ENCODE results near the gene CPT2.

DNA sequence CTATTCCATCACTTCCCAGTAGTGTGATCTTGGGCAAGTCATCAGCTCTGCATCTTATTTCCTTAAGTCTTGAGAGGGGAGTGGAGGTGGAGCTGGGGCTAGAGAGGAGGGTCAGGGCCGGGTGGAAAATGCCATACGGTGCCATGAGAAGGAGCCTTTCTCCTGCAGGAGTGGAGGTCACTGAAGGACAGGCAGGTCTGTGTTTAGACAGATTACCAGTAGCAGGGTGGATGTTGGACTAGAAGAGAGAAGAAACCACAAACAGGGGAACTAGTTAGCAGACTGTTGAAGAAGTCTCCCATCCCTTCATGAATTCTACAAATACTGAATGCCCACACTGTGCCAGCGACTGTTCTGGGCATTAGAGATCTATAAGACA, 13.9 kb upstream of the CPT2 start:
- TF ChIP-seq POLR2A (IDR thresholded peaks at IDR 0.05; ENCODE audit: low read length): no peak
- no peak for TF ChIP-seq GATA1 (IDR thresholded peaks at IDR 0.05; ENCODE audit: low read depth, low read length)

Data from erythroblast (primary cell).